Heart left ventricle (tissue), 13 donors: Measurements from ENCODE around the gene AKAP7.

Source experiments
- CTCF ChIP-seq, 12 donors: fragments of 200-600 bp; sonication (generic) in 4 of 12; IDR thresholded peaks; one replicate each; pipeline versions ENCODE4 v1.5.0 to v1.8.0; 2018 to 2022; ENCODE audit warnings: antibody characterized with exemption in 12 of 12, mild to moderate bottlenecking in 5 of 12
- POLR2A ChIP-seq, 2 donors: fragments of 450-650 bp; IDR thresholded peaks; one replicate each; pipeline ENCODE4 v1.6.1; 2017; ENCODE audit warnings: antibody characterized with exemption in 2 of 2, mild to moderate bottlenecking in 2 of 2, moderate library complexity in 2 of 2
- donor health status: ischemic (EF 13 %, LVEDD 7.1; RV severe dilation, severe dysfunction).
- donor health status: DM: no; HTN: yes; CAD: no.
- donor health status: DM: no; HTN: no; CAD: no.
- donor health status: ischemic (EF 25% LVEDD 6.9; RV normal size, moderate dysfunction).
- donor health status: ischemic (EF 25% LVEDD 5.7; RV mildly dilated, moderate dysfunction).
- donor health status: ischemic (EF 35%, LVEDD 5.7; RV mildly dilated, moderate dysfunction).
- donor health status: nonischemic (EF 11% LVEDD 7.7; RV severe dilation, severe dysfunction).
- donor health status: DM: yes; HTN: yes; CAD: no.
- donor health status: PGD.
- donor health status: ischemic (EF 29% LVEDD 5.4; RV normal size, mild dysfunction).
- donor health status: nonischemic (EF 23%, LVEDD 6.1; RV moderate dilation, normal function).

GRCh38 chr6:131103296-131103695, 32.0 kb upstream of the AKAP7 start:
- TF ChIP-seq CTCF (IDR thresholded peaks at IDR 0.05), result no peak
- TF ChIP-seq POLR2A (IDR thresholded peaks at IDR 0.05), result no peak
